Peyer's patch (tissue), 4 donors: ENCODE results near the gene C2orf68.
"Not testable (repeated sequence)": the region's sequence is repeated elsewhere in the genome, so short reads cannot be mapped to it uniquely, and the experiment has no call there.

Experiments
- CTCF ChIP-seq, 6 experiments: fragments of 450-650 bp in 4 of 6; fragments of 200-600 bp in 2 of 6; sonication (generic) in 1 of 6; IDR thresholded peaks; one replicate each; pipeline ENCODE4 v1.5.1; 2017 to 2019; ENCODE audit warnings: antibody characterized with exemption in 6 of 6, mild to moderate bottlenecking in 3 of 6, moderate library complexity in 1 of 6
- POLR2A ChIP-seq, 2 donors: fragments of 450-650 bp; IDR thresholded peaks; one replicate each; pipeline ENCODE4 v1.5.1; 2017; ENCODE audit warnings: antibody characterized with exemption in 2 of 2, mild to moderate bottlenecking in 2 of 2, moderate library complexity in 2 of 2

GRCh38 chr2:85660301-85660700 is 48.4 kb upstream of the C2orf68 start:
- TF ChIP-seq CTCF, POLR2A (IDR thresholded peaks at IDR 0.05): not testable (repeated sequence)
